BLaER1 (cell line): ENCODE data around the gene SNX11.

Experiments
- H3K27ac ChIP-seq: shearing (Covaris generic); formaldehyde crosslinking; 2 replicates; pipeline ENCODE4 v1.8.1; 2022
- H3K27me3 ChIP-seq: shearing (Covaris generic); formaldehyde crosslinking; 2 replicates; pipeline ENCODE4 v1.8.1; 2022
- H3K36me3 ChIP-seq: shearing (Covaris generic); formaldehyde crosslinking; 2 replicates; pipeline ENCODE4 v1.8.1; 2022
- H3K4me1 ChIP-seq: shearing (Covaris generic); formaldehyde crosslinking; 2 replicates; pipeline ENCODE4 v1.8.1; 2022
- H3K4me2 ChIP-seq: shearing (Covaris generic); formaldehyde crosslinking; 2 replicates; pipeline ENCODE4 v1.8.1; 2022
- H3K4me3 ChIP-seq: shearing (Covaris generic); formaldehyde crosslinking; 2 replicates; pipeline ENCODE4 v1.8.1; 2022
- H3K9ac ChIP-seq: shearing (Covaris generic); formaldehyde crosslinking; 2 replicates; pipeline ENCODE4 v1.8.1; 2022
- H3K9me3 ChIP-seq: shearing (Covaris generic); formaldehyde crosslinking; 2 replicates; pipeline ENCODE4 v1.8.1; 2022
- H4K20me1 ChIP-seq: shearing (Covaris generic); formaldehyde crosslinking; 2 replicates; pipeline ENCODE4 v1.8.1; 2022
- Cebpa-rat ChIP-seq: shearing (Covaris generic); IDR thresholded peaks from 2 replicates; pipeline ENCODE4 v1.8.1; 2022

The SNX11 gene

DNA sequence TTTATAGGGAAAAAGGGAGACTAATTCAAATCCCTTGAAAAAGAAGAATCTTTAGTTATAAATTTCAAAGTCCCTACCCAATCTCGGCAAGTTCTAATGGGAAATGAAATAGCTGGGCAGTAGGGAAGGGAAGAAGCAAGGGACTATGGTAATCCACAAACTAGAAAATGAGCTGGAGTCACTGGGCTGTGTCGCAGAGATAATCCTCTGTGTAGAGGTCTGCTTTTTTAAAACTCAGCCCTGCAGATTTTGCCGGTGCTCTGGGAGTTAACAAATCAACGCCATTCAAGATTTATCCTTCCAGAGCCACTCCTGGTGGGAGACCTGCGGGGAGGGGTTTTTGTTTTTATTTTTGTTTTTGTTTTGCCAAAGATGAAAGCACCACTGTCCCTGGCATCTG is 20.8 kb downstream of the SNX11 start:
- Histone ChIP-seq H3K36me3 (peaks cover 15% of the 10 kb centered on the region), H3K9ac (no peak overlapping the region), H4K20me1 (peaks cover 7% of the 10 kb centered on the region; the same call in 1 of the 2 replicates), H3K4me3 (no peak overlapping the region), H3K9me3 (no peaks in the 10 kb centered on the region), H3K27me3 (no peaks in the 10 kb centered on the region), H3K4me2 (no peak overlapping the region), H3K27ac (no peak overlapping the region), H3K4me1 (peaks cover 23% of the 10 kb centered on the region)
- TF ChIP-seq Cebpa-rat: no peak

DNA sequence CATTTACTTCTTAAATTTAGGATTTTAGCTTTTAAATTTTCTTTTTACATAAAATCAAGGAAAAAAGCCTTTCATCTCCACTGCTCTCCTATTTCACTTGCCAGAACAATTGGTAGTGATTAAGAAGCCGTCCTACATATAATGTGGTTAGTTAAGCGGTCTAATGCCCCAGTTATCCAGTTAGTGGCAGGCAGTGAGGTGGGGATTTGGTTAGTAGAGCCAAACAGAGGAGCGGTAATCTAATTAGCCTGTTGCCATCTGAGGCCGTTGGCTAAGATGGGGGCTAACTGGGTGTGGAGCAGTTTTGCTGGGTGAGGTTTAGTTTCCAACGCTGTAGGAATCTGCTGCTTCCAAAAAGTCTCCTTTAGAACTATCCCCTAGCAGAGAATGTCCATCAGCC is 22.4 kb downstream of the SNX11 start:
- Histone ChIP-seq H3K4me3 (no peak overlapping the region), H4K20me1 (peaks cover 7% of the 10 kb centered on the region; the same call in 1 of the 2 replicates), H3K4me2 (no peak overlapping the region), H3K9ac (no peak overlapping the region), H3K36me3 (peaks cover 7% of the 10 kb centered on the region; the same call in 1 of the 2 replicates), H3K9me3 (no peaks in the 10 kb centered on the region), H3K27me3 (no peaks in the 10 kb centered on the region), H3K27ac (no peak overlapping the region), H3K4me1 (peaks cover 23% of the 10 kb centered on the region)
- TF ChIP-seq Cebpa-rat: no peak

DNA sequence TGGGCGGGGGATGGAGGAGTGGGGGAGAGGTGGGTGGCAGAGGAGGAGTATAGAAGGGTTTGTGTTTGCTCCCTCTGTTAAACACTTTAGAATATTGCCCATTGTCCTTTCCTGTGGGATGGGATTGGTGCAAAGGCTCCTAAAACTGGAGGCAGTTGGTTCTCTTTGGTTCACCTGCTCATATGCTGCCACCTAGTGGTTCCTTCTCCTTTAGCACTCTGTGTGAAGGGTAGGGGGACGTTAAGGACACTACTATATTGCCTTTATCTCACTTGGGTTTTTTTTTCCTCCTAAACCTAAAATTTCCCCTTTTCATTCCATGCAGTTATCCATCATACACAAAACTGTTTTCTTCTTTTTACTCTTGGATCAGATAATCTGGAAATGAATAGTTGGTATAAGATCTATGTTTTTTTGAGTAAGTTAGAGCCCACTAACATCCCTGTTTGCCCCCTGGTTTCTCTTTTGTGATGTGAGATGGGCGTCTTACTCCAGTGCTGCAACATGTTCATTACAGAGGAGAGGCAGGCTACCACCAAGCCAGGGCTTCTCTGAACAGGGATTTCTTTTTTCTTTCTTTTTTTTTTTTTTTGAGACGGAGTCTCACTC is 23.8 kb downstream of the SNX11 start:
- Histone ChIP-seq H3K9me3 (no peaks in the 10 kb centered on the region), H4K20me1 (peaks cover under 1% of the 10 kb centered on the region; the same call in 1 of the 2 replicates), H3K4me3 (no peak overlapping the region), H3K9ac (no peak overlapping the region), H3K27me3 (no peaks in the 10 kb centered on the region), H3K27ac (no peak overlapping the region), H3K4me2 (no peak overlapping the region), H3K4me1 (peaks cover 14% of the 10 kb centered on the region), H3K36me3 (no peaks in the 10 kb centered on the region)
- no peak for TF ChIP-seq Cebpa-rat

GRCh38 chr17:48132385-48132784 is 24.8 kb downstream of the SNX11 start:
- Histone ChIP-seq H3K27ac (no peak overlapping the region), H3K36me3 (no peaks in the 10 kb centered on the region), H3K9ac (no peak overlapping the region), H4K20me1 (no peaks in the 10 kb centered on the region; the same call in 1 of the 2 replicates), H3K4me3 (no peak overlapping the region), H3K4me2 (no peak overlapping the region), H3K9me3 (no peaks in the 10 kb centered on the region), H3K27me3 (no peaks in the 10 kb centered on the region), H3K4me1 (peaks cover 5% of the 10 kb centered on the region)
- TF ChIP-seq Cebpa-rat: no peak

DNA sequence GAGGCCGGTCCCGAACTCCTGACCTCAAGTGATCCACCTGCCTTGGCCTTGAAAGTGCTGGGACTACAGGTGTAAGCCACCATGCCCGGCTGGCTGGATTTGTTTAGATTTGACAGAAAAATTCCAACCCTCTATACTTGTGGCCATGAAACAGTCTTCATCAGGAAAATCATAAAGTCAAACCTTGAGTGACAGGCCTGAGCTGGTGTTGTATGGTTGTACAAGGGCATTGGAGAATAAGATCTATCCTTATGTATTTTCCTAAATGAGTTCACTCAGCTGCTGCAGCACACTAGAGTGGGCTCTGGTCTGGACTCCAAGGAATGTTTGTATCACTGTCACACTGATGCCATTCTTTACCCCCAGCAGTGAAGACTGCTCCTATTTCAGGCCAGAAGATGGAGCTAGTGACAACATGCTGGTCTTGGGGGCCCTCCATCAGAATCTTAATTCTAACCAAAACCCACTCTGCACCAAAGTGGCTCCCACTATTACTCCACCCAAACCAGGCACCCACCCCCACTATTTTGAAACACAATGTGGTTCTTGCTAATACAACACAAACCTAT is 27.4 kb downstream of the SNX11 start:
- peaks cover 5% of the 10 kb centered on the region; the same call in 1 of the 2 replicates for H3K4me1 ChIP-seq
- no peak overlapping the region for H3K9ac ChIP-seq
- no peak overlapping the region for H3K4me2 ChIP-seq
- no peak overlapping the region for H3K27ac ChIP-seq
- no peaks in the 10 kb centered on the region for H3K36me3 ChIP-seq
- H3K4me3 ChIP-seq: no peak overlapping the region
- no peaks in the 10 kb centered on the region for H3K9me3 ChIP-seq
- TF ChIP-seq Cebpa-rat: no peak
- H4K20me1 ChIP-seq: no peaks in the 10 kb centered on the region
- no peaks in the 10 kb centered on the region for H3K27me3 ChIP-seq

DNA sequence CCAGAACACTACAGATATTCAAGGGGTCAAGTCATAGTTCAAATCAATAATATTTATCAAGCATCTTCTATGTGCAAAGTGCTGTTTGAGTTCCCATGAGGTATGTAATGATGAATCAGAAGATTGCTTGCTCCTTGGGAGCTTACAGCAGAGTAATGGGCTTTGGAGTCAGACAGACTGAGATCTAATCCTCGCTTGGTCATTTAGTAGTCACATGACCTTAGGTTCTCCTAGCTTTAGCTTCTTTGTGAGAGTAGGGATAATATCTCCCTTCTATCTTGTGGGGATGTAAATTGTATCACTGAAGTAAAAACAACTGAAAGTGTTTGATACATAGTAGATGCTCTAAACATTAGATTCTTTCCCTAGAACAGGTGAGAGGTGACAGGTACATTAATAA is 30.1 kb downstream of the SNX11 start:
- H3K4me1 ChIP-seq: peaks cover 9% of the 10 kb centered on the region; the same call in 1 of the 2 replicates
- no peak overlapping the region for H3K9ac ChIP-seq
- no peak overlapping the region for H3K4me2 ChIP-seq
- no peaks in the 10 kb centered on the region for H3K36me3 ChIP-seq
- no peaks in the 10 kb centered on the region for H3K27me3 ChIP-seq
- no peak overlapping the region for H3K4me3 ChIP-seq
- no peak for TF ChIP-seq Cebpa-rat
- H4K20me1 ChIP-seq: no peaks in the 10 kb centered on the region
- H3K9me3 ChIP-seq: no peaks in the 10 kb centered on the region
- no peak overlapping the region for H3K27ac ChIP-seq

- H3K9me3 ChIP-seq: no peaks in the 10 kb centered on the region
- H3K9ac ChIP-seq: no peak overlapping the region
- no peaks in the 10 kb centered on the region for H3K27me3 ChIP-seq
- no peaks in the 10 kb centered on the region for H3K36me3 ChIP-seq
- no peak overlapping the region for H3K27ac ChIP-seq
- H4K20me1 ChIP-seq: no peaks in the 10 kb centered on the region
- no peak overlapping the region for H3K4me3 ChIP-seq
- peak overlapping the region; percentile 33; the same call in 1 of the 2 replicates for H3K4me2 ChIP-seq
- TF ChIP-seq Cebpa-rat: no peak
- peaks cover 9% of the 10 kb centered on the region; the same call in 1 of the 2 replicates for H3K4me1 ChIP-seq
Observed at GRCh38 chr17:48139944-48140343, 32.4 kb downstream of the SNX11 start.

DNA sequence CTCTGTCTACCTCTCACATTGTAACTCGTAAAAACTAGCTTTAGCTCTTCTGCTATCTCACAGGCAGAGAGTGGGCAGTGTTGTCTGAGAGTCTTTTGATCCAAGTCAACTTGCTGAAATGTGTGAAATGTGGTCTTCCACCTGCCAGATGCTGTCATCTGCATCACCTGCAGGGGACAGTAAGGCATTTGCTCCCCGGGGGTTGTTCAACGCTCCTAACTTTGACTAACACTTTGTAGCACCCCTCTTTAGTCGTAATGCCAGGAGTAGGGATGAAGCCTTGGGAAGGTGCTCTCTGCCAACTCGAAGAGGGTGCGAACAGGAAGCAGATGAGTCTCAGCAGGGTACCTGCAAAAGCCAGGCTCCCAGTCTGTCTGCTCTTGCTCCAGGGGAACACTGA is 36.1 kb downstream of the SNX11 start:
- Histone ChIP-seq H3K9me3 (no peaks in the 10 kb centered on the region), H3K4me2 (no peak overlapping the region), H3K27ac (no peak overlapping the region), H3K36me3 (no peaks in the 10 kb centered on the region), H3K9ac (no peak overlapping the region), H4K20me1 (no peaks in the 10 kb centered on the region), H3K27me3 (peaks cover 15% of the 10 kb centered on the region), H3K4me1 (peaks cover 9% of the 10 kb centered on the region; the same call in 1 of the 2 replicates), H3K4me3 (no peak overlapping the region)
- TF ChIP-seq Cebpa-rat: no peak

- Histone ChIP-seq H3K27me3 (peaks cover 21% of the 10 kb centered on the region), H3K4me2 (no peak overlapping the region)
Observed at GRCh38 chr17:48144231-48144630, 36.7 kb downstream of the SNX11 start.

GRCh38 chr17:48144976-48145798 is 37.6 kb downstream of the SNX11 start:
- H4K20me1 ChIP-seq: no peaks in the 10 kb centered on the region; the same call in 1 of the 2 replicates
- no peaks in the 10 kb centered on the region for H3K9me3 ChIP-seq
- H3K27me3 ChIP-seq: peaks cover 30% of the 10 kb centered on the region
- no peak overlapping the region for H3K27ac ChIP-seq
- no peaks in the 10 kb centered on the region for H3K36me3 ChIP-seq
- H3K4me3 ChIP-seq: no peak overlapping the region
- H3K9ac ChIP-seq: no peak overlapping the region
- peaks cover 2% of the 10 kb centered on the region; the same call in 1 of the 2 replicates for H3K4me1 ChIP-seq
- H3K4me2 ChIP-seq: no peak overlapping the region
- no peak for TF ChIP-seq Cebpa-rat

More at GRCh38 chr17:48144231-48144630, 36.7 kb downstream of the SNX11 start:
- no peak overlapping the region for H3K27ac ChIP-seq
- no peak overlapping the region for H3K9ac ChIP-seq
- H3K36me3 ChIP-seq: no peaks in the 10 kb centered on the region
- no peak overlapping the region for H3K4me3 ChIP-seq
- no peaks in the 10 kb centered on the region for H4K20me1 ChIP-seq
- H3K4me1 ChIP-seq: peaks cover 9% of the 10 kb centered on the region; the same call in 1 of the 2 replicates
- TF ChIP-seq Cebpa-rat: no peak
- no peaks in the 10 kb centered on the region for H3K9me3 ChIP-seq
